HepG2 (cell line): Measurements from ENCODE around the gene RRP36. TPM values are rescaled to one million over a fixed set of nuclear protein-coding genes. Genes with fewer than 3 reads are reported as not detected.

Experiments
- BCL6 ChIP-seq: IDR thresholded peaks from 2 replicates; pipeline ENCODE4 v1.6.1; 2016; ENCODE audit warnings: missing genetic modification reagents, missing compliant biosample characterization
- CENPT ChIP-seq: sonication (generic); formaldehyde crosslinking; IDR thresholded peaks from 2 replicates; pipeline ENCODE4 v1.8.0; 2022; ENCODE audit warnings: low read depth, mild to moderate bottlenecking, moderate library complexity, missing genetic modification reagents
- CREB1 ChIP-seq, 2 experiments: fragments of 450-650 bp in 1 of 2; IDR thresholded peaks; 2 replicates each; pipeline ENCODE4 v1.6.1; 2016 to 2017; ENCODE audit warnings: control low read depth in 1 of 2, mild to moderate bottlenecking in 1 of 2, missing compliant biosample characterization in 1 of 2, missing genetic modification characterization in 1 of 2
- ELK4 ChIP-seq: sonication (generic); formaldehyde crosslinking; IDR thresholded peaks from 2 replicates; pipeline ENCODE4 v1.9.0; 2021; ENCODE audit warnings: missing genetic modification reagents, borderline replicate concordance
- FOXP1 ChIP-seq, 2 experiments: fragments of 450-650 bp in 1 of 2; IDR thresholded peaks; 2 replicates each; pipeline ENCODE4 v1.6.1; 2017 to 2018; ENCODE audit warnings: antibody characterized with exemption in 1 of 2
- HMGXB4 ChIP-seq, 2 experiments: sonication (generic) in 1 of 2; formaldehyde crosslinking in 1 of 2; IDR thresholded peaks; 2 replicates each; pipeline versions ENCODE4 v1.4.0 to v1.6.1; 2018 to 2020; ENCODE audit warnings: missing genetic modification reagents in 2 of 2, borderline replicate concordance in 1 of 2, low read depth in 1 of 2, mild to moderate bottlenecking in 1 of 2, missing biosample characterization in 1 of 2
- HOXA5 ChIP-seq: sonication (generic); formaldehyde crosslinking; IDR thresholded peaks from 2 replicates; pipeline ENCODE4 v1.4.0; 2020; ENCODE audit warnings: missing genetic modification reagents
- ISL2 ChIP-seq: sonication (generic); formaldehyde crosslinking; IDR thresholded peaks from 2 replicates; pipeline ENCODE4 v1.5.0; 2020; ENCODE audit warnings: missing genetic modification reagents
- NR1H2 ChIP-seq: sonication (generic); formaldehyde crosslinking; IDR thresholded peaks from 2 replicates; pipeline ENCODE4 v1.8.1; 2022; ENCODE audit warnings: low read depth, missing genetic modification reagents, borderline replicate concordance
- POGK ChIP-seq: sonication (generic); formaldehyde crosslinking; conservative IDR thresholded peaks from 2 replicates; pipeline ENCODE4 v1.8.0; 2022; ENCODE audit warnings: mild to moderate bottlenecking, moderate library complexity, missing genetic modification reagents
- REPIN1 ChIP-seq: sonication (generic); formaldehyde crosslinking; IDR thresholded peaks from 2 replicates; pipeline ENCODE4 v1.8.0; 2022; ENCODE audit warnings: missing genetic modification reagents, low read depth, mild to moderate bottlenecking, borderline replicate concordance
- SRSF4 ChIP-seq: fragments of 200-400 bp; formaldehyde crosslinking; IDR thresholded peaks from one replicate; pipeline ENCODE4 v1.6.1; 2018; ENCODE audit warnings: mild to moderate bottlenecking, low read depth, low read length, moderate library complexity; ENCODE audit not compliant: poor library complexity, severe bottlenecking
- TEAD2 ChIP-seq: sonication (generic); formaldehyde crosslinking; IDR thresholded peaks from 2 replicates; pipeline ENCODE4 v1.9.0; 2021; ENCODE audit warnings: missing genetic modification reagents
- TFDP2 ChIP-seq: sonication (generic); formaldehyde crosslinking; IDR thresholded peaks from 2 replicates; pipeline ENCODE4 v1.4.0; 2020; ENCODE audit warnings: missing genetic modification reagents
- ZBTB33 ChIP-seq: sonication (generic); formaldehyde crosslinking; IDR thresholded peaks from 2 replicates; pipeline ENCODE4 v1.4.0; 2020; ENCODE audit warnings: missing genetic modification reagents
- ZNF3 ChIP-seq: IDR thresholded peaks from 2 replicates; pipeline ENCODE4 v1.7.0; 2017; ENCODE audit warnings: inconsistent platforms
- ZNF350 ChIP-seq: sonication (generic); formaldehyde crosslinking; IDR thresholded peaks from 2 replicates; pipeline ENCODE4 v1.4.0; 2020; ENCODE audit warnings: mild to moderate bottlenecking, low read depth, missing genetic modification reagents, borderline replicate concordance
- ZNF615 ChIP-seq: sonication (generic); formaldehyde crosslinking; IDR thresholded peaks from 2 replicates; pipeline ENCODE4 v1.5.0; 2020; ENCODE audit warnings: mild to moderate bottlenecking, missing genetic modification reagents, borderline replicate concordance
- polyA plus RNA-seq, 8 experiments: library from polyadenylated mRNA; depleted of rRNA in 3 of 8; stranded (reverse) in 7 of 8; unstranded in 1 of 8; fragments of >200 nt; fragmentation: Illumina TruSeq in 4 of 8; extraction: Trizol in 4 of 8; gene quantifications; 2 replicates each; pipeline versions ENCODE4 v1.2.1 to v1.2.3, GENCODE V29; 2011 to 2016; ENCODE audit warnings: low read depth in 4 of 8, missing spikeins in 1 of 8, mixed read lengths in 1 of 8; ENCODE audit not compliant: insufficient read depth in 1 of 8
- total RNA-seq, 5 experiments: library from RNA; depleted of rRNA; stranded (reverse); fragments of >200 nt; fragmentation: Illumina TruSeq; extraction: Trizol; gene quantifications; 2 replicates each; pipeline ENCODE4 v1.2.3, GENCODE V29; 2016; ENCODE audit warnings: low read depth in 1 of 5
- TF ChIP-seq, protein P1 (sequence below): sonication (generic); formaldehyde crosslinking; IDR thresholded peaks from 2 replicates; pipeline ENCODE4 v1.5.0; 2020; ENCODE audit warnings: missing genetic modification reagents, mild to moderate bottlenecking, borderline replicate concordance
- TF ChIP-seq, protein P2 (sequence below): sonication (generic); formaldehyde crosslinking; IDR thresholded peaks from 2 replicates; pipeline ENCODE4 v1.4.0; 2020; ENCODE audit warnings: missing genetic modification reagents

Gene RRP36
- total and polyA plus RNA-seq, 2 of the 13 experiments (the other 11 are each of a cell fraction or from before 2014, with no cell fraction given): 29.5 to 144 TPM

DNA sequence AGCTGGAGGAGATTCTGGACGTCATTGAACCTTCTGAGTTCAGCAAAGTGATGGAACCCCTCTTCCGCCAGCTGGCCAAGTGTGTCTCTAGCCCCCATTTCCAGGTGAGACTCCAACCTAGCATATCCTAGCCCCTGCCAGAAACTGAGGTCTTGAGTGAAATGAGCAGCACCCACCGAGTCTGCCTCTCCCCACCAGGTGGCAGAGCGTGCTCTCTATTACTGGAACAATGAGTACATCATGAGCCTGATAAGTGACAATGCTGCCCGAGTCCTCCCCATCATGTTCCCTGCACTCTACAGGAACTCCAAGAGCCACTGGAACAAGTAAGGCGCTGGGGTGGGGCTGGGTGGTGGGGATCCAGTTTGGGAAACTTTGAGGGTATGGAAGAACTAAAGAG, 12.3 kb upstream of the RRP36 start (continued):
- TF ChIP-seq ZNF350 (CRISPR knock-in tag) (no peak), CENPT (CRISPR knock-in tag) (no peak), HMGXB4 (CRISPR knock-in tag; IDR thresholded peaks at IDR 0.05; ENCODE audit: borderline replicate concordance in 1 of 2, low read depth in 1 of 2) (no peak), NR1H2 (CRISPR knock-in tag) (no peak), REPIN1 (CRISPR knock-in tag) (no peak), SRSF4 (no peak), ZBTB33 (CRISPR knock-in tag) (no peak), ISL2 (no peak), ZNF615 (0 out of 2 replicates have a peak, but pooled peaks have one; percentile 44), POGK (no peak), ELK4 (CRISPR knock-in tag) (no peak), HOXA5 (CRISPR knock-in tag) (no peak), CREB1 (IDR thresholded peaks at IDR 0.05) (no peak), CREB1 (CRISPR knock-in tag; IDR thresholded peaks at IDR 0.05) (no peak), TEAD2 (CRISPR knock-in tag) (no peak), TFDP2 (CRISPR knock-in tag) (no peak), FOXP1 (IDR thresholded peaks at IDR 0.05) (no peak), FOXP1 (CRISPR knock-in tag; IDR thresholded peaks at IDR 0.05) (no peak), BCL6 (CRISPR knock-in tag) (no peak), ZNF3 (CRISPR knock-in tag) (no peak)
- TF ChIP-seq, protein P1, sequence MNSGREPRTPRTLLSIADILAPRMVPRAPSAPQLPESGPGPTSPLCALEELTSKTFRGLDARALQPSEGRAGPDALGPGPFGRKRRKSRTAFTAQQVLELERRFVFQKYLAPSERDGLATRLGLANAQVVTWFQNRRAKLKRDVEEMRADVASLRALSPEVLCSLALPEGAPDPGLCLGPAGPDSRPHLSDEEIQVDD (CRISPR knock-in tag): no peak
- TF ChIP-seq, protein P2, sequence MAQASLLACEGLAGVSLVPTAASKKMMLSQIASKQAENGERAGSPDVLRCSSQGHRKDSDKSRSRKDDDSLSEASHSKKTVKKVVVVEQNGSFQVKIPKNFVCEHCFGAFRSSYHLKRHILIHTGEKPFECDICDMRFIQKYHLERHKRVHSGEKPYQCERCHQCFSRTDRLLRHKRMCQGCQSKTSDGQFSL (CRISPR knock-in tag): no peak
